SH-SY5Y (cell line): ENCODE data around the gene LRBA.

ENCODE experiments used
- GATA2 ChIP-seq: IDR thresholded peaks from 2 replicates; pipeline ENCODE4 v1.6.1; 2011; ENCODE audit warnings: mild to moderate bottlenecking, low read depth, low read length
- GATA3 ChIP-seq: IDR thresholded peaks from 2 replicates; pipeline ENCODE4 v1.6.1; 2011; ENCODE audit warnings: low read depth, mild to moderate bottlenecking, low read length, moderate library complexity

GRCh38 chr4:150903603-150904002, 111.5 kb downstream of the LRBA start:
- TF ChIP-seq GATA2 (no peak), GATA3 (no peak)
